ENCODE data around the gene PMEL. TPM values are rescaled to one million over a fixed set of nuclear protein-coding genes. Genes with fewer than 3 reads are reported as not detected.
A peak's percentile ranks its signal among the peaks of the same experiment; 100 is the strongest.

PMEL gene
- polyA plus RNA-seq, 1 experiment, result 1.8 TPM

DNA sequence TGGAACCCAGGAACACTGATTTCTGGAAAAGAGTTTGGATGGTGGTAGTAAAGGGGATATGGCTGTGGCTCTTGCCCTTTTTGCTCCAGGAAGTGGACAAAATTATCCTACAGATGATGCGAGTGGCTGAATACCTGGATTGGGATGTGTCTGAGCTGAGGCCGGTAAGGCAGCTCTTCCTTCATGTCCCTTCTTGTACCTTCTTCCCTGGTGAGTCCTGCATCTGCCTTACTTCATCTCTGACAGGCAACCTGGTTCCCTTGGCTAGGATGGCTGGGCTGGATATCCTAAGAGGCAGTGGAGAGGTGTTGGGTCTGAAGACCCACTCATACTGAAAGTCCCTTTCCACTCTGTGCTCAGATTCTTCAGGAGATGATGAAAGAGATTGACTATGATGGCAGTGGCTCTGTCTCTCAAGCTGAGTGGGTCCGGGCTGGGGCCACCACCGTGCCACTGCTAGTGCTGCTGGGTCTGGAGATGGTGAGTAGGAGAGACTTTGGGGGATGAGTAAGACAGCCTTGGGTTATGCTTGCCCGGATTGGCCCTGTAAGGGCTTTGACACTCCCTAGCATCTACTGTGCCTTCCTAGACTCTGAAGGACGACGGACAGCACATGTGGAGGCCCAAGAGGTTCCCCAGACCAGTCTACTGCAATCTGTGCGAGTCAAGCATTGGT lies 26.9 kb downstream of the PMEL start:
- DNase-seq (ENCODE audit: low read depth), result no peak
- ChIA-PET CTCF (interaction anchor here (0.6 to 3.9 kb wide), 22 partner anchors 8 to 219 kb away, joined by 3 to 53 read pairs (median 4); partner anchors contain the start of genes DGKA, ORMDL2, RDH5 and SARNP), POLR2A (interaction anchor here (0.5 kb wide), 1 partner anchor 122 kb away, joined by 6 read pairs; no protein-coding TSS in a partner anchor)
- H3K27me3 ChIP-seq (ENCODE audit: control insufficient read depth, insufficient read depth, low read length), result no peaks in the 10 kb centered on the region
- no peak overlapping the region for H3K4me3 ChIP-seq (ENCODE audit: low read depth, low read length)
- TF ChIP-seq, protein P1, sequence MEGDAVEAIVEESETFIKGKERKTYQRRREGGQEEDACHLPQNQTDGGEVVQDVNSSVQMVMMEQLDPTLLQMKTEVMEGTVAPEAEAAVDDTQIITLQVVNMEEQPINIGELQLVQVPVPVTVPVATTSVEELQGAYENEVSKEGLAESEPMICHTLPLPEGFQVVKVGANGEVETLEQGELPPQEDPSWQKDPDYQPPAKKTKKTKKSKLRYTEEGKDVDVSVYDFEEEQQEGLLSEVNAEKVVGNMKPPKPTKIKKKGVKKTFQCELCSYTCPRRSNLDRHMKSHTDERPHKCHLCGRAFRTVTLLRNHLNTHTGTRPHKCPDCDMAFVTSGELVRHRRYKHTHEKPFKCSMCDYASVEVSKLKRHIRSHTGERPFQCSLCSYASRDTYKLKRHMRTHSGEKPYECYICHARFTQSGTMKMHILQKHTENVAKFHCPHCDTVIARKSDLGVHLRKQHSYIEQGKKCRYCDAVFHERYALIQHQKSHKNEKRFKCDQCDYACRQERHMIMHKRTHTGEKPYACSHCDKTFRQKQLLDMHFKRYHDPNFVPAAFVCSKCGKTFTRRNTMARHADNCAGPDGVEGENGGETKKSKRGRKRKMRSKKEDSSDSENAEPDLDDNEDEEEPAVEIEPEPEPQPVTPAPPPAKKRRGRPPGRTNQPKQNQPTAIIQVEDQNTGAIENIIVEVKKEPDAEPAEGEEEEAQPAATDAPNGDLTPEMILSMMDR (IDR thresholded peaks at IDR 0.05; ENCODE audit: insufficient read depth, low read depth, low read length), result no peak
- H3K36me3 ChIP-seq (ENCODE audit: control insufficient read depth, insufficient read depth, low read length), result peaks cover 10% of the 10 kb centered on the region

DNA sequence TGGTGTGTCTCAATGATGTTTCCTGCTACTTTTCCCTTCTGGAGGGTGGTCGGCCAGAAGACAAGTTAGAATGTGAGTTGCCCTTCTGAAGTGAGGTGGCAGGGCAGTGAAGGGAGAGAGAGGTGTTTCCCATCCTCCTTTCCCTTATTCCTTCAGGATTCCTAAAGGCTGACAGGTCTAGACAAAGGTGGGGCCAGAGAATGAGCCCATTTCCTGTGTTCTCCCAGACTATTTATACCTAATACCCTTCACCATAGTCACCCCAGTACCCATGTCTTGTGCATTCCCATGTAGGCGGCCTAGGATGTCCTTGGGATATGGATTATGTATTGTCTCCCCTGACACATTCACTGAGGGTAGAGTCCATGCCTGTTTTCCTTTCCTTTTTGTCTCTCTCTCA lies 27.9 kb downstream of the PMEL start:
- ChIA-PET CTCF (interaction anchor here (0.6 to 3.9 kb wide), 2 partner anchors 118 to 199 kb away, joined by 4 to 53 read pairs; no protein-coding TSS in a partner anchor), POLR2A (no interaction called here)
- H3K27me3 ChIP-seq (ENCODE audit: control insufficient read depth, insufficient read depth, low read length), result no peaks in the 10 kb centered on the region
- peaks cover 10% of the 10 kb centered on the region for H3K36me3 ChIP-seq (ENCODE audit: control insufficient read depth, insufficient read depth, low read length)
- no peak overlapping the region for H3K4me3 ChIP-seq (ENCODE audit: low read depth, low read length)
- TF ChIP-seq, protein P1 (IDR thresholded peaks at IDR 0.05; ENCODE audit: insufficient read depth, low read depth, low read length), result no peak
- DNase-seq (ENCODE audit: low read depth), result no peak

DNA sequence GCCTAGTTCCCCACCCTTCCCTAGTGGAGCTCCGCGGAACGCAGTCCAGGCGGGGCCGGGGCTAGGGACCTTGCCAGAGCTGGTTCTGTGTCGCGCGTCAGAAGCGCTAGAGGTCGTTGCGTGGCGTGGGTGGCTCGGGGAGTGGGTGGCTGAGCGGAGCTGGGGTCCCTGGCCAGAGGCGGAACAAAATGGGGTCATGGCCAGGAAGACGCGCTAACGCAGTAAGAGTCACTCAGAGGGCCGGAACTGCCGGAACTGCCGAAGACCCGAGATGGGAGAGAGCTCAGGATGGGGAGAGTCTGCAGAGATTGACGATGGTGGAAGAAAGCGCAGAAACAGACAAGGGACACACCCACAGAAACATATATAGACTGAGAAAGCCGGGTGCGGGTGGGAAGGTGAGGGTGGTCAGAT lies 30.1 kb downstream of the PMEL start:
- TF ChIP-seq, protein P1 (IDR thresholded peaks at IDR 0.05; ENCODE audit: insufficient read depth, low read depth, low read length), result peak; percentile 7; the same call in 1 of the 2 replicates
- ChIA-PET CTCF (interaction anchor here (1.2 to 8.5 kb wide), 4 partner anchors 9 to 197 kb away, joined by 3 to 86 read pairs (median 4); partner anchors contain the start of gene GDF11), POLR2A (no interaction called here)
- Histone ChIP-seq H3K27me3 (ENCODE audit: control insufficient read depth, insufficient read depth, low read length) (no peaks in the 10 kb centered on the region), H3K4me3 (ENCODE audit: low read depth, low read length) (no peak overlapping the region), H3K36me3 (ENCODE audit: control insufficient read depth, insufficient read depth, low read length) (0 out of 2 replicates have a peak, but pooled peaks cover 2% of the 10 kb centered on the region)
- no peak for DNase-seq (ENCODE audit: low read depth)

DNA sequence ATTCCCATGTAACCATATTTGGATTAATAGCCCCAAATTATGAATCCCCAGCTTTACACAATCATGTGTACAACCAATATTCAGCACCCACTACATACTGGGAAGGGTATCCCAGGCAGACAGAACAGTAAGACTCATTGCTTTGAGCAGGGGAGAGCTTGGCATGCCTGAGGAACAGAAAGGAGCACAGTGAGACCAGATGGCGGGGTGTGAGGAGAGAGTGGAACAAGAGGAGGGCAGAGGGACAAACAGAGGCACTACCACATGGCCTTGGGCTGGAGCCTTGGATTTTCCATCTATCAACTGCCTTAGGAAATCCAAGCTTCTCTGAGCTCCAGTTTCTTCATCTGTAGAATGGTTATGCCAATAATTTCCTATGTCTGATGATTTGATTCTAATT lies 31.1 kb downstream of the PMEL start:
- Histone ChIP-seq H3K36me3 (ENCODE audit: control insufficient read depth, insufficient read depth, low read length) (no peaks in the 10 kb centered on the region), H3K4me3 (ENCODE audit: low read depth, low read length) (no peak overlapping the region), H3K27me3 (ENCODE audit: control insufficient read depth, insufficient read depth, low read length) (no peaks in the 10 kb centered on the region)
- DNase-seq (ENCODE audit: low read depth), result no peak
- ChIA-PET POLR2A (interaction anchor here (0.6 kb wide), 1 partner anchor 65 kb away, joined by 6 read pairs; no protein-coding TSS in a partner anchor), CTCF (interaction anchor here (1.2 to 8.5 kb wide), 4 partner anchors 42 to 196 kb away, joined by 3 to 86 read pairs (median 4); partner anchors contain the start of gene GDF11)
- TF ChIP-seq, protein P1 (IDR thresholded peaks at IDR 0.05; ENCODE audit: insufficient read depth, low read depth, low read length), result no peak
